ENCODE measurements around the gene DAP3.
"Not testable (repeated sequence)": the region's sequence is repeated elsewhere in the genome, so short reads cannot be mapped to it uniquely, and the experiment has no call there.

Gene DAP3

DNA sequence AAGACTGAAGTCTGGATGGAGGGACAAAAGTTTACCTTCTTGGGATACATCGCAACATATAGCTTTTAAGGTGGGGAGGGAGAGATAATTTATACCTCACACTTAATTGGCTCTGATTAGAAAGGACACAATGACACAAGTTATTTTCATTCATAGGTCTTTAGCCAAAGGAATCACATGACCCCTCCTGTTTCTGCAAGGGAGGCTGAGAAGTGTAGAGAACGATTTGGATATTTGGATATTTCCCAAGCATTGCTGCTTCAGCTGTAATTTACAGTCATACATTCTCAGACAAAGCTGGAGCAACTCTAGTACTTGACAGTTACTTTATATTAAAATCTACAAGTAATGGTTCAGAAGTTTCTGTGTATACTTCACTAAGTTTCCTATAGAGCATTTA lies 24.2 kb downstream of the DAP3 start:
- peaks cover 2% of the 10 kb centered on the region for H3K4me1 ChIP-seq (ENCODE audit: insufficient read depth, low read length)
- H3K4me3 ChIP-seq (ENCODE audit: low read length), result no peak overlapping the region
- peaks cover 17% of the 10 kb centered on the region for H3K36me3 ChIP-seq (ENCODE audit: insufficient read depth, low read length)
- H3K27me3 ChIP-seq (ENCODE audit: insufficient read depth, low read length), result no peaks in the 10 kb centered on the region
- H3K9me3 ChIP-seq (ENCODE audit: low read length), result peaks cover 8% of the 10 kb centered on the region
- no peak overlapping the region for H2AFZ ChIP-seq (ENCODE audit: low read depth, low read length)

DNA sequence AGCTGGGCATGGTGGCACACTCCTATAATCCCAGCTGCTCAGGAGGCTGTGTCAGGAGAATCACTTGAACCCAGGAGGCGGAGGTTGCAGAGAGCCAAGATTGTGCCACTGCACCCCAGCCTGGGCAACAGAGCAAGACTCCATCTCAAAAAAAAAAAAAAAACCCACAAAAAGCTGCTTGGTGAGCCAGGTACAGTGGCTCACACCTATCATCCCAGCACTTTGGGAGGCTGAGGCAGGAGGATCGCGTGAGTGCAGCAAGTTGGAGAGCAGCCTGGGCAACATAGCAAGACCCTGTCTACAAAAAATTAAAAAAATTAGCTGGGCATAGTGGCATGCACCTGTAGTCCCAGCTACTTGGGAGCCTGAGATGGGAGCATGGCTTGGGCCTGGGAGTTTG lies 26.2 kb downstream of the DAP3 start:
- H3K4me3 ChIP-seq (ENCODE audit: low read length); H3K27me3 ChIP-seq (ENCODE audit: insufficient read depth, low read length); H3K9me3 ChIP-seq (ENCODE audit: low read length); H2AFZ ChIP-seq (ENCODE audit: low read depth, low read length): not testable (repeated sequence)
- peaks cover 13% of the 10 kb centered on the region for H3K36me3 ChIP-seq (ENCODE audit: insufficient read depth, low read length)
- H3K4me1 ChIP-seq (ENCODE audit: insufficient read depth, low read length), result peaks cover 12% of the 10 kb centered on the region

DNA sequence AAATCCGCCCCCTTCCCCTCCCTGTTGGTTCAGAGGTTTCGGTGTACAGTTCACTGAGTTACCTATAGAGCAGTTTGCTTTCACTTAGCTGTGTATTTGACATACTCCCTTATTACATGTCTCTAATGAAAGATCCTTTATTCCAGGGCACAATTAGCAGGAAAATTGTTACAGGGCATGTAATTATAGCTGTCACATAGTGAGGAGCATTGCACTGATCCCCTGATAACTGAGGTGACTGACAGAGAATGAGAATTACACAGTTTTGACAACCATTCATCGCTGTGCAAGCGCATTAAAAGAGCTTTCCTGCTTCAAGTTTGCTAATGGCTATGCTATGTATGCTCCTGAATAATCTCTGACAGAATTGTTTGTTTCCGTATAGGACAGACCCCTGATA lies 26.9 kb downstream of the DAP3 start:
- H3K9me3 ChIP-seq (ENCODE audit: low read length), result no peaks in the 10 kb centered on the region
- H3K4me3 ChIP-seq (ENCODE audit: low read length), result no peak overlapping the region
- H3K4me1 ChIP-seq (ENCODE audit: insufficient read depth, low read length), result peaks cover 12% of the 10 kb centered on the region
- H2AFZ ChIP-seq (ENCODE audit: low read depth, low read length), result no peak overlapping the region
- peaks cover 13% of the 10 kb centered on the region for H3K36me3 ChIP-seq (ENCODE audit: insufficient read depth, low read length)
- H3K27me3 ChIP-seq (ENCODE audit: insufficient read depth, low read length), result no peaks in the 10 kb centered on the region

DNA sequence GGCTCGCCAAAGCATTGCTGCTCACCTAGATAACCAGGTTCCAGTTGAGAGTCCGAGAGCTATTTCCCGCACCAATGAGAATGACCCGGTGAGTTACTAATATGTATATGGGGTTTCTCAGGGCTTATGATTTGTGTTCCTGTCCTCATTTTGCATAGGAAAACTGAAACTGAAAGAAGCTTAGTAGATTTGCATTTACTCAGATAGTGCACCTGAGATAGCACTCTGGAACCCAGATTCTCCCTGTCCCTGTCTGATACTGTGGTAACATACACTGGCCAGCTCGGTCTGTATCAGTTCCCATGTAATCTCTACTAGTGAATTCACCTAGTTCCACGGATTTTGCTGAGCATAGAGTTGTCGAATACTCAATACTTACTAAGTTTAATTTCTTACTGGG lies 28.1 kb downstream of the DAP3 start:
- Histone ChIP-seq H3K9me3 (ENCODE audit: low read length) (no peaks in the 10 kb centered on the region), H3K4me3 (ENCODE audit: low read length) (no peak overlapping the region), H3K36me3 (ENCODE audit: insufficient read depth, low read length) (peaks cover 21% of the 10 kb centered on the region), H2AFZ (ENCODE audit: low read depth, low read length) (no peak overlapping the region), H3K27me3 (ENCODE audit: insufficient read depth, low read length) (no peaks in the 10 kb centered on the region), H3K4me1 (ENCODE audit: insufficient read depth, low read length) (peaks cover 12% of the 10 kb centered on the region)

DNA sequence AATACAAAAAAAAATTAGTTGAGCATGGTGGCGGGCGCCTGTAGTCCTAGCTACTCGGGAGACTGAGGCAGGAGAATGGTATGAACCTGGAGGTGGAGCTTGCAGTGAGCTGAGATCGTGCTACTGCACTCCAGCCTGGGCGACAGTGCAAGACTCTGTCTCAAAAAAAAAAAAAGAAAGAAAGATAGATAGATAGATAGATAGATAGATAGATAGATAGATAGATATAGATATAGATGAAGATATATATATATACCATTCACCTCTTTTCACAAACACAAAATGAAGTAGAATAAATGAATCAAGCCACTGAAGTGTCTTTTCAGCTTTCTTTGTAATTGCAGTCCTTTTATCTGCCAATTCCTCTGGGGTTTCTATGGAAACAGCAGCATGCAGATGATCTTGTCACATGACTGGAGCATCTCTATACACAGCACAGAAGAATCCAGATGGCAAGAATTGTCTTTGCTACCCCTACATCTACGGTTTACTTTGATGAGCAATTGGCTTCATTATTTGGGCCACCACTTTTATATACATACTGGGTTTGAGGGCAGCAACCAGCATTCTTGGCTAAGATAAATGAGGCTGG lies 29.7 kb downstream of the DAP3 start:
- H3K4me3 ChIP-seq (ENCODE audit: low read length); H2AFZ ChIP-seq (ENCODE audit: low read depth, low read length); H3K27me3 ChIP-seq (ENCODE audit: insufficient read depth, low read length); H3K9me3 ChIP-seq (ENCODE audit: low read length): not testable (repeated sequence)
- H3K36me3 ChIP-seq (ENCODE audit: insufficient read depth, low read length), result peaks cover 14% of the 10 kb centered on the region
- peaks cover 12% of the 10 kb centered on the region for H3K4me1 ChIP-seq (ENCODE audit: insufficient read depth, low read length)

DNA sequence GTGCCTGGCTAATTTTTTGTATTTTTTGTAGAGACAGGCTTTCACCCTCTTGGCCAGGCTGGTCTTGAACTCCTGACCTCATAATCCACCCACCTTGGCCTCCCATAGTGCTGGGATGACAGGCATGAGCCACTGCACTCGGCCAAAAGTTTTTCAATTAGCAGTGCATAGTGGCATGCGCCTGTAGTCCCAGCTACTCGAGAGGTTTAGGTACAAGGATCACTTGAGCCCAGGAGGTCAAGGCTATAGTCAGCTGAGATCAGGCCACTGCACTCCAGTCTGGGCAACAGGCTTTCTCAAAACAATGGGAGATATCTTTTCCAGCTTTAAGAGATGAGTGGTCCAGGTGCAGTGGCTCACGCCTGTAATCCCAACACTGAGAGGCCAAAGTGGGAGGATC lies 30.8 kb downstream of the DAP3 start:
- peaks cover 12% of the 10 kb centered on the region for H3K4me1 ChIP-seq (ENCODE audit: insufficient read depth, low read length)
- no peaks in the 10 kb centered on the region for H3K9me3 ChIP-seq (ENCODE audit: low read length)
- no peak overlapping the region for H3K4me3 ChIP-seq (ENCODE audit: low read length)
- H3K27me3 ChIP-seq (ENCODE audit: insufficient read depth, low read length), result no peaks in the 10 kb centered on the region
- H2AFZ ChIP-seq (ENCODE audit: low read depth, low read length), result no peak overlapping the region
- peaks cover 11% of the 10 kb centered on the region for H3K36me3 ChIP-seq (ENCODE audit: insufficient read depth, low read length)

DNA sequence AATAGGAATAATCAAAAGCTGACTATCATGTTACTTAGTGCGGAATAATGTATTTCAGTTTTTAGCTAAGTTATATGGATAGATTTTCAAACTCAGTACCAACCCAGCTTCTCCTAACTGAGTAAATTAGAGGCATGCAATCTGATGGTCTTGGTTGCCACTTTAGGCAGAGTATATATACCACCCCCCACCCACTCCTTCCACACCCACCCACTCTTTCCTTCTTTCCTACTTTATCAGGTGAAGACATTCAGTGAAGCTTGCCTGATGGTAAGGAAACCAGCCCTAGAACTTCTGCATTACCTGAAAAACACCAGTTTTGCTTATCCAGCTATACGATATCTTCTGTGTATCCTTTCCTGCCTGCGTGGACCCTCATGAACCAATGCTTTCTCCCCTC lies 36.3 kb downstream of the DAP3 start:
- peaks cover 3% of the 10 kb centered on the region for H3K4me1 ChIP-seq (ENCODE audit: insufficient read depth, low read length)
- H3K4me3 ChIP-seq (ENCODE audit: low read length), result no peak overlapping the region
- H3K27me3 ChIP-seq (ENCODE audit: insufficient read depth, low read length), result no peaks in the 10 kb centered on the region
- no peaks in the 10 kb centered on the region for H3K9me3 ChIP-seq (ENCODE audit: low read length)
- peaks cover 24% of the 10 kb centered on the region for H3K36me3 ChIP-seq (ENCODE audit: insufficient read depth, low read length)
- H2AFZ ChIP-seq (ENCODE audit: low read depth, low read length), result no peak overlapping the region

DNA sequence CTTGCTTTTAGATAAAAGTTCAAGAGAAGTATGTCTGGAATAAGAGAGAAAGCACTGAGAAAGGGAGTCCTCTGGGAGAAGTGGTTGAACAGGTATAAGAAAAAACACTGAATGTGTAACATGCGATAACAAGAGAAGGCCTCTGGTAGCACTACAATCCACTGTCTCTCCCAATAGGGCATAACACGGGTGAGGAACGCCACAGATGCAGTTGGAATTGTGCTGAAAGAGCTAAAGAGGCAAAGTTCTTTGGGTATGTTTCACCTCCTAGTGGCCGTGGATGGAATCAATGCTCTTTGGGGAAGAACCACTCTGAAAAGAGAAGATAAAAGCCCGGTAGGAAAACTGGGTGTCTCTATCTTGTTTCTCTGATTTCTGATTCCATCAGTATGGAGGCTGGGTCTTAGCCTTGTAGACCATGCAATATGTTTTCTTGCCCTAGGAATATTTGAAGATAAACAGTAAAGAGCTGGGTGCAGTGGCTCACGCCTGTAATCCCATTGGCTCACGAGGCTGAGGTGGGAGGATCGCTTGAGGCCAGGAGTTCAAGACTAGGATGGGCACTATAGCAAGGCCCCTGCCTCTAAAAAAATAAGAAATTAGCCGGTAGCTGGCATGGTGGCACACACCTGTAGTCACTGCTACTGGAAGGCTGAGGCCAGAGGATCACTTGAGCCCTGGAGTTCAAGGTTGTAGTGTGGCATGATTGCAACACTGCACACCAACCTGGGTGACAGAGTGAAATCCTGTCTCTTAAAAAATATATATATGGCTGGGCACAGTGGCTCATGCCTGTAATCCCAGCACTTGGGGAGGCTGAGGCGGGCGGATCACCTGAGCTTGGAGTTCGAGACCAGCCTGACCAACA lies 40.4 kb downstream of the DAP3 start:
- Histone ChIP-seq H3K27me3 (ENCODE audit: insufficient read depth, low read length) (no peaks in the 10 kb centered on the region), H2AFZ (ENCODE audit: low read depth, low read length) (no peak overlapping the region), H3K36me3 (ENCODE audit: insufficient read depth, low read length) (peaks cover 32% of the 10 kb centered on the region), H3K9me3 (ENCODE audit: low read length) (no peaks in the 10 kb centered on the region), H3K4me1 (ENCODE audit: insufficient read depth, low read length) (peaks cover 3% of the 10 kb centered on the region), H3K4me3 (ENCODE audit: low read length) (no peak overlapping the region)

DNA sequence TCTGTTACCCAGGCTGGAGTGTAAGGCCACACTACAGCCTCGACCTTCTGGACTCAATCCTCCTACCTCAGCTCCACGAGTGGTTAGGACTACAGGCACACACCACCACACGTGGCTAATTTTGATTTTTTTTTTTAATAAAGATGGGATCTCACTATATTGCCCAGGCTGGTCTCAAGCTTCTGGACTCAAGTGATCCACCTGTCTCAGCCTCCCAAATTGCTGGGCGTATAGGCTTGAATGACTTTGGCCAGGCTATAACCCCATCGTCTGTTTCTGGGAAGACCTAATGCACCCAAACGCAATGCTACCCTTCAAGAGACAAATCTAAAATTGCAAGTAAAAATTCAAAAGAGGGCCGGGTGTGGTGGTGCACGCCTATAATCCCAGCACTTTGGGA lies 52.1 kb downstream of the DAP3 start:
- Histone ChIP-seq H2AFZ (ENCODE audit: low read depth, low read length) (no peak overlapping the region), H3K27me3 (ENCODE audit: insufficient read depth, low read length) (no peaks in the 10 kb centered on the region), H3K4me1 (ENCODE audit: insufficient read depth, low read length) (peaks cover 3% of the 10 kb centered on the region), H3K9me3 (ENCODE audit: low read length) (no peaks in the 10 kb centered on the region), H3K36me3 (ENCODE audit: insufficient read depth, low read length) (peaks cover 30% of the 10 kb centered on the region), H3K4me3 (ENCODE audit: low read length) (no peak overlapping the region)

DNA sequence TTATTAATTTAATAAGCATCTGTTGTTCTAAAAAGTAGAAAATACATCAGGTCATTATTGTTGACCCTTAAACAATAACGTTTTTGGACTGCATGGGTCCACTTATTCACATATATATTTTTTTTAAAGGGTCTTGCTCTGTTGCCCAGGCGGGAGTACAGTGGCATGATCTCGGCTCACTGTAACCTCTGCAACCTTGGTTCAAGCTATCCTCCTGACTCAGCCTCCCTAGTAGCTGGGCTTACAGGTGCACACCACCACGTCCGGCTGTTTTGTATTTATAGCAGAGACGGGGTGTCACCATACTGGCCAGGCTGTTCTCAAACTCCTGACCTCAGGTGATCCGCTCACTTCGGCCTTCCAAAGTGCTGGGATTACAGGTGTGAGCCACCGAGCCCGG lies 53.0 kb downstream of the DAP3 start:
- peaks cover 3% of the 10 kb centered on the region for H3K4me1 ChIP-seq (ENCODE audit: insufficient read depth, low read length)
- H3K4me3 ChIP-seq (ENCODE audit: low read length), result no peak overlapping the region
- no peaks in the 10 kb centered on the region for H3K27me3 ChIP-seq (ENCODE audit: insufficient read depth, low read length)
- no peak overlapping the region for H2AFZ ChIP-seq (ENCODE audit: low read depth, low read length)
- H3K9me3 ChIP-seq (ENCODE audit: low read length), result no peaks in the 10 kb centered on the region
- peaks cover 22% of the 10 kb centered on the region for H3K36me3 ChIP-seq (ENCODE audit: insufficient read depth, low read length)

DNA sequence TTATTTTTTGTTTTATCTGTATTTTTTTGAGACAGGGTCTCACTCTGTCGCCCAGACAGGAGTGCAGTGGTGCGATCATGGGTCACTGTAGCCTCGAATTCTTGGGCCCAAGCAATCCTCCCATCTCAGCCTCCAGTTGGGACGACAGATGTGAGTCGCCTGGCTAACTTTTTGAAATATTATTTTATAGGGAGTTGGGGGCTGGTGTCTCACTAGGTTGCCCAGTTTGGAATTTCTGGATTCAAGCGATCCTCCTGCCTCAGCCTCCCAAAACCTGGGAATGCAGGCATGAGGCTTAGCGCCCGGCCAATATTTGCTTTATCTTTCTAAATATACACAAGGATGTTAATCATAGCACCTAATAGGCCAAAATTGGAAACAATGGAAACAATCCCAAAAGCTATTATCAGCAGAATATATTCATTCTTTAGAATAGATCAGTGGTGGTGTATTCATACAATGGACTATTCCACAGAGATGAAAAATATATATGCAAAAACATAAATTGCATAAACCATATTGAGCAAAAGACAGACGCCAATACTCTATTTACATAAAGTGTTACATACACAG lies 55.9 kb downstream of the DAP3 start:
- Histone ChIP-seq H3K4me1 (ENCODE audit: insufficient read depth, low read length) (peaks cover 3% of the 10 kb centered on the region), H3K4me3 (ENCODE audit: low read length) (peak overlapping the region; percentile 60), H2AFZ (ENCODE audit: low read depth, low read length) (peak overlapping the region; percentile 11), H3K27me3 (ENCODE audit: insufficient read depth, low read length) (no peaks in the 10 kb centered on the region), H3K36me3 (ENCODE audit: insufficient read depth, low read length) (peaks cover 15% of the 10 kb centered on the region), H3K9me3 (ENCODE audit: low read length) (no peaks in the 10 kb centered on the region)

DNA sequence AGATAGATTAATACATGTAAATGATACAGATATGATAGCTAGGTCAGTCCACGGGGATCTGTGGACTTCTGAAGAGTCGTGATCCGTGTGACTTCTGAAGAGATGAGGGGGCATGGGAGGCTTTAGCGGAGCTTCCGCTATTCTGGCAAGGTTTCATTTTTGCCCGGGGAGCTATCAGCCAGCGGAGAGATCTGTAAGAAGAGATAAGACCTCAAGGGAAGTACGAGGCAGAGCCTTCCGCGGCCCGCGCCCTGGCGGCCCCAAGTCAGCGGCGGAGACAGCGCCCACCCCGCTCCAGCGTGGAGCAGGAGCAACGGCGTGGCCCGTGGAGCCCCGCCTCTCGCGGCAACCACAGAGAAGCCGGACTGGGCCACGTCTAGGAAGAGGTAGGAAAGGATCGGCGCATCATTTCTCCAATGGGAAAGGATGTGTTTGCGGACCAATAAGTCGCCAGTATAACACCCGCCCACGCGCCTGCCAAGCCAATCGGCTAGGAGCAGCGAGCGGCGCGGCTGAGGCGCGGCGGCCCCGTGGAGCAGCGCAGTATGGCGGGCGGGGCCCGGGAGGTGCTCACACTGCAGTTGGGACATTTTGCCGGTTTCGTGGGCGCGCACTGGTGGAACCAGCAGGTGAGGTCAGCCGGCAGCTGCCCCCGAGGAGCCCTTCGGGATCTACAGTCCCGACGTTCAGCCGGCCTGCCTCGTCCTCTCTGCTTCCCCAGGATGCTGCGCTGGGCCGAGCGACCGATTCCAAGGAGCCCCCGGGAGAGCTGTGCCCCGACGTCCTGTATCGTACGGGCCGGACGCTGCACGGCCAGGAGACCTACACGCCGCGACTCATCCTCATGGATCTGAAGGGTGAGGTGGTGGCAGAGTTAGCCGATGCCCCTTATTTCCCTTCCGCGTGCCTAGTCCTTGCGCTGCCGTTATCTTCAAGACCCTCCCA lies 56.7 kb downstream of the DAP3 start:
- Histone ChIP-seq H3K36me3 (ENCODE audit: insufficient read depth, low read length) (peaks cover 13% of the 10 kb centered on the region), H2AFZ (ENCODE audit: low read depth, low read length) (peak overlapping the region; percentile 11), H3K4me3 (ENCODE audit: low read length) (peak overlapping the region; percentile 60)
- H3K27me3 ChIP-seq (ENCODE audit: insufficient read depth, low read length); H3K9me3 ChIP-seq (ENCODE audit: low read length); H3K4me1 ChIP-seq (ENCODE audit: insufficient read depth, low read length): not testable (repeated sequence)

DNA sequence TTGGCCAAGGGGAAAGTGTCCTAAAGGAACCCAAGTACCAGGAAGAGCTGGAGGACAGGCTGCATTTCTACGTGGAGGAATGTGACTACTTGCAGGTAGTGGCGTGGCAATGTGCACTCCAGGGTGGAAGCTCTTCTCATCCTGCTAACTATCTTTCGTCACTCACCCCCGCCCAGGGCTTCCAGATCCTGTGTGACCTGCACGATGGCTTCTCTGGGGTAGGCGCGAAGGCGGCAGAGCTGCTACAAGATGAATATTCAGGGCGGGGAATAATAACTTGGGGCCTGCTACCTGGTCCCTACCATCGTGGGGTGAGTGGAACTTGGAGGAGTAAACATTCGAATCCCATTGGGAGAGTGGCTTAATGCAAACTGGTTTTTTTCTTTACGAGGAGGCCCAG lies 58.7 kb downstream of the DAP3 start:
- not testable (repeated sequence) for H3K9me3 ChIP-seq (ENCODE audit: low read length); H3K4me3 ChIP-seq (ENCODE audit: low read length); H2AFZ ChIP-seq (ENCODE audit: low read depth, low read length); H3K27me3 ChIP-seq (ENCODE audit: insufficient read depth, low read length); H3K4me1 ChIP-seq (ENCODE audit: insufficient read depth, low read length)
- H3K36me3 ChIP-seq (ENCODE audit: insufficient read depth, low read length), result peaks cover 26% of the 10 kb centered on the region

All from neuron (in vitro differentiated cells).